Neural cell (in vitro differentiated cells): ENCODE results near the gene MAPK8IP2. TPM values are rescaled to one million over a fixed set of nuclear protein-coding genes. Genes with fewer than 3 reads are reported as not detected.
A peak's percentile ranks its signal among the peaks of the same experiment; 100 is the strongest.

Experiments
- H2AFZ ChIP-seq: fragments of 200-600, 300-800 bp; sonication (generic), shearing (Covaris generic); 2 replicates; pipeline ENCODE4 v1.6.0; 2014; ENCODE audit warnings: low read depth, mild to moderate bottlenecking, antibody characterized with exemption, low read length, moderate library complexity
- H3F3A ChIP-seq: fragments of 200-600 bp; shearing (Covaris generic); 2 replicates; pipeline ENCODE4 v1.6.1; 2016; ENCODE audit warnings: mild to moderate bottlenecking, moderate library complexity, mixed read lengths, antibody characterized with exemption, low read length; ENCODE audit not compliant: insufficient read depth, poor library complexity, severe bottlenecking
- H3K27ac ChIP-seq: fragments of 200-600, 300-800 bp; sonication (generic), shearing (Covaris generic); 2 replicates; pipeline ENCODE4 v1.5.1; 2014; ENCODE audit warnings: mild to moderate bottlenecking, low read length, moderate library complexity
- H3K27me3 ChIP-seq: fragments of 300-800, 200-600 bp; sonication (generic), shearing (Covaris generic); 2 replicates; pipeline ENCODE4 v1.6.0; 2014; ENCODE audit warnings: mild to moderate bottlenecking, low read depth, low read length, moderate library complexity; ENCODE audit not compliant: insufficient read depth
- H3K36me3 ChIP-seq: fragments of 300-800, 200-600 bp; sonication (generic), shearing (Covaris generic); 2 replicates; pipeline ENCODE4 v1.5.1; 2014; ENCODE audit warnings: mild to moderate bottlenecking, antibody characterized with exemption, low read length, moderate library complexity; ENCODE audit not compliant: insufficient read depth
- H3K4me2 ChIP-seq: fragments of 300-800, 200-600 bp; sonication (generic), shearing (Covaris generic); 2 replicates; pipeline ENCODE4 v1.6.0; 2014; ENCODE audit warnings: mild to moderate bottlenecking, low read length
- H3K4me3 ChIP-seq: fragments of 300-800, 200-600 bp; sonication (generic), shearing (Covaris generic); 2 replicates; pipeline ENCODE4 v1.5.1; 2014; ENCODE audit warnings: mild to moderate bottlenecking, low read length, moderate library complexity
- H3K79me2 ChIP-seq: fragments of 200-600 bp; shearing (Covaris generic); replicated peaks from 2 replicates; pipeline ENCODE4 v1.6.0; 2014; ENCODE audit warnings: mild to moderate bottlenecking, low read length, moderate library complexity; ENCODE audit not compliant: insufficient read depth
- H3K9ac ChIP-seq: fragments of 300-800, 200-600 bp; sonication (generic), shearing (Covaris generic); 2 replicates; pipeline ENCODE4 v1.6.1; 2016; ENCODE audit warnings: mild to moderate bottlenecking, low read length, mixed read lengths
- H3K9me2 ChIP-seq: fragments of 200-600 bp; shearing (Covaris generic); 2 replicates; pipeline ENCODE4 v1.6.1; 2016; ENCODE audit warnings: mild to moderate bottlenecking, low read length, mixed read lengths; ENCODE audit not compliant: insufficient read depth
- H3K9me3 ChIP-seq: fragments of 200-600, 300-800 bp; sonication (generic), shearing (Covaris generic); 2 replicates; pipeline ENCODE4 v1.6.1; 2016; ENCODE audit warnings: mild to moderate bottlenecking, mixed run types, low read length, moderate library complexity, mixed read lengths
- H4K20me1 ChIP-seq: fragments of 200-600 bp; shearing (Covaris generic); 2 replicates; pipeline ENCODE4 v1.6.1; 2016; ENCODE audit warnings: mild to moderate bottlenecking, mixed run types; ENCODE audit not compliant: insufficient read depth
- EP300 ChIP-seq: fragments of 450-650 bp; conservative IDR thresholded peaks from 2 replicates; pipeline ENCODE4 v1.6.1; 2014; ENCODE audit warnings: antibody characterized with exemption, mild to moderate bottlenecking, moderate library complexity; ENCODE audit not compliant: poor library complexity, severe bottlenecking
- EZH2 ChIP-seq: fragments of 200-600, 300-800 bp; shearing (Covaris generic), sonication (generic); IDR thresholded peaks from 2 replicates; pipeline ENCODE4 v1.6.1; 2014; ENCODE audit warnings: antibody characterized with exemption, low read length, borderline replicate concordance, mild to moderate bottlenecking; ENCODE audit not compliant: insufficient read depth, poor library complexity, severe bottlenecking
- MXI1 ChIP-seq: fragments of 450-650 bp; conservative IDR thresholded peaks from 2 replicates; pipeline ENCODE4 v1.6.1; 2014; ENCODE audit warnings: antibody characterized with exemption, mild to moderate bottlenecking; ENCODE audit not compliant: poor library complexity, severe bottlenecking
- POLR2AphosphoS5 ChIP-seq: IDR thresholded peaks from 2 replicates; pipeline ENCODE4 v1.6.1; 2012
- RAD21 ChIP-seq: fragments of 450-650 bp; conservative IDR thresholded peaks from 2 replicates; pipeline ENCODE4 v1.6.1; 2014; ENCODE audit warnings: antibody characterized with exemption, mild to moderate bottlenecking, moderate library complexity
- REST ChIP-seq: IDR thresholded peaks from 2 replicates; pipeline ENCODE4 v1.6.1; 2012; ENCODE audit warnings: borderline replicate concordance
- SMC3 ChIP-seq: fragments of 450-650 bp; conservative IDR thresholded peaks from 2 replicates; pipeline ENCODE4 v1.6.1; 2014; ENCODE audit warnings: antibody characterized with exemption, mild to moderate bottlenecking, moderate library complexity; ENCODE audit not compliant: poor library complexity
- TAF1 ChIP-seq: IDR thresholded peaks from 2 replicates; pipeline ENCODE4 v1.6.1; 2012; ENCODE audit warnings: low read depth
- polyA plus RNA-seq: library from polyadenylated mRNA; depleted of rRNA; stranded (reverse); fragments of >200 nt; gene quantifications from 2 replicates; pipeline ENCODE4 v1.2.3, GENCODE V29; 2014
- TF ChIP-seq, protein P1 (sequence below): fragments of 450-650 bp; IDR thresholded peaks from 2 replicates; pipeline ENCODE4 v1.5.1; 2014; ENCODE audit warnings: antibody characterized with exemption, mild to moderate bottlenecking, moderate library complexity; ENCODE audit not compliant: poor library complexity, severe bottlenecking

Gene MAPK8IP2
- polyA plus RNA-seq, 1 donor from 2014 or later = 48.0 TPM

GRCh38 chr22:50582493-50583293 lies 17.9 kb upstream of the MAPK8IP2 start, which contains the start of gene CHKB:
TSS of gene CHKB (minus strand) at chr22:50582849. CDS start at chr22:50582781, 68 bp downstream.
- Histone ChIP-seq H3K27ac (peak within 1 kb of the TSS; percentile 93), H3F3A (no peaks in the 10 kb centered on the region), H3K27me3 (no peaks in the 10 kb centered on the region), H3K79me2 (peaks cover 9% of the 10 kb centered on the region), H3K9me3 (no peaks in the 10 kb centered on the region), H3K36me3 (no peaks in the 10 kb centered on the region), H3K9me2 (no peaks in the 10 kb centered on the region), H4K20me1 (no peaks in the 10 kb centered on the region), H2AFZ (peak within 1 kb of the TSS; percentile 94), H3K9ac (peak within 1 kb of the TSS; percentile 97), H3K4me2 (peak within 1 kb of the TSS; percentile 84), H3K4me3 (peak within 1 kb of the TSS; percentile 96)
- TF ChIP-seq TAF1 = peak; percentile 59
- peak; percentile 10 for TF ChIP-seq EP300
- no peak for TF ChIP-seq SMC3
- TF ChIP-seq EZH2 = no peak
- peak; percentile 49 for TF ChIP-seq REST
- peak; percentile 78 for TF ChIP-seq POLR2AphosphoS5
- TF ChIP-seq MXI1 = peak; percentile 78
- TF ChIP-seq RAD21 = no peak
- TF ChIP-seq, protein P1, sequence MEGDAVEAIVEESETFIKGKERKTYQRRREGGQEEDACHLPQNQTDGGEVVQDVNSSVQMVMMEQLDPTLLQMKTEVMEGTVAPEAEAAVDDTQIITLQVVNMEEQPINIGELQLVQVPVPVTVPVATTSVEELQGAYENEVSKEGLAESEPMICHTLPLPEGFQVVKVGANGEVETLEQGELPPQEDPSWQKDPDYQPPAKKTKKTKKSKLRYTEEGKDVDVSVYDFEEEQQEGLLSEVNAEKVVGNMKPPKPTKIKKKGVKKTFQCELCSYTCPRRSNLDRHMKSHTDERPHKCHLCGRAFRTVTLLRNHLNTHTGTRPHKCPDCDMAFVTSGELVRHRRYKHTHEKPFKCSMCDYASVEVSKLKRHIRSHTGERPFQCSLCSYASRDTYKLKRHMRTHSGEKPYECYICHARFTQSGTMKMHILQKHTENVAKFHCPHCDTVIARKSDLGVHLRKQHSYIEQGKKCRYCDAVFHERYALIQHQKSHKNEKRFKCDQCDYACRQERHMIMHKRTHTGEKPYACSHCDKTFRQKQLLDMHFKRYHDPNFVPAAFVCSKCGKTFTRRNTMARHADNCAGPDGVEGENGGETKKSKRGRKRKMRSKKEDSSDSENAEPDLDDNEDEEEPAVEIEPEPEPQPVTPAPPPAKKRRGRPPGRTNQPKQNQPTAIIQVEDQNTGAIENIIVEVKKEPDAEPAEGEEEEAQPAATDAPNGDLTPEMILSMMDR = no peak

DNA sequence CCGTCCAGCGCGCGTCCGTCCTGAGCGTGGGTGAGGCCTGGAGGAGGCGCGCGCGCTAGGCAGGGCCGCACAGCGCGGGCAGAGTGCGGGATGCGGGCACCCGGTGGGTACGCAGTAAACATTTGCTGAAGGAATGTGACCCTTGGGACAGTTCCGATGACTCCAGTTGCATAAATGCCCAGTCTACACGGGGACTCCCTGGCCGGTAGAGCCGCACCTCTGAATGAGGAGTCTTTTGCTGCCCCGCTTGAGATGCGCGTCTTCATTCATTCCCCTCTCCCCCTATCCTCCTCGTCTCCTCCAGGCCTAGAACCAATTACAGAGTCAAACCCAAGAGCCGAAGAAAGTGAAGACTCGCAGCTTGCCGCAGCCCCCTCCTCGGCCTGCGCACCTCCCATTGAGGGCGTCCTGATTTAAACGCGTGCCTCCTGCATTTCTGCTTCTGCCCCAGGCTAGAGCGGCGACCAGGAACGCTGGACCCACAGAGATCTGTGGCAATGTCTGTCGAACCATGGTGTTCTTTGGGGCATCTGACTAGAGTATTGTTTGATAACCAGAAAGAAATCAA lies 17.2 kb upstream of the MAPK8IP2 start:
- Histone ChIP-seq H2AFZ (peak overlapping the region; percentile 18), H3F3A (no peaks in the 10 kb centered on the region), H3K4me2 (peak overlapping the region; percentile 84), H4K20me1 (no peaks in the 10 kb centered on the region), H3K36me3 (no peaks in the 10 kb centered on the region), H3K9ac (peak overlapping the region; percentile 67), H3K79me2 (peaks cover 9% of the 10 kb centered on the region), H3K9me2 (no peaks in the 10 kb centered on the region), H3K4me3 (peak overlapping the region; percentile 96), H3K27me3 (no peaks in the 10 kb centered on the region), H3K9me3 (no peaks in the 10 kb centered on the region), H3K27ac (peak overlapping the region; percentile 21)
- no peak for TF ChIP-seq POLR2AphosphoS5
- peak; percentile 13 for TF ChIP-seq MXI1
- TF ChIP-seq RAD21 = peak; percentile 41
- TF ChIP-seq SMC3 = peak; percentile 46
- no peak for TF ChIP-seq EZH2
- TF ChIP-seq, protein P1 = peak; percentile 12
